GM12891 (cell line): ENCODE measurements around the gene PLEKHO1.

Experiments used
- PAX5 ChIP-seq: IDR thresholded peaks from 2 replicates; pipeline ENCODE4 v1.6.1; 2011; ENCODE audit warnings: low read length, moderate library complexity, mild to moderate bottlenecking; ENCODE audit not compliant: insufficient read depth, severe bottlenecking
- POLR2A ChIP-seq: IDR thresholded peaks from 2 replicates; pipeline ENCODE4 v1.6.1; 2011; ENCODE audit warnings: low read depth, low read length, control low read depth
- POLR2AphosphoS5 ChIP-seq: IDR thresholded peaks from 2 replicates; pipeline ENCODE4 v1.6.1; 2011; ENCODE audit warnings: low read depth, low read length, control low read depth
- POU2F2 ChIP-seq: IDR thresholded peaks from 2 replicates; pipeline ENCODE4 v1.6.1; 2011; ENCODE audit warnings: low read depth, mild to moderate bottlenecking, control low read depth, low read length, moderate library complexity
- SPI1 ChIP-seq: IDR thresholded peaks from 2 replicates; pipeline ENCODE4 v1.6.1; 2011; ENCODE audit warnings: low read depth, low read length, control low read depth
- TAF1 ChIP-seq: IDR thresholded peaks from 2 replicates; pipeline ENCODE4 v1.6.1; 2011; ENCODE audit warnings: low read depth, low read length, control low read depth

- TF ChIP-seq POLR2A (no peak), POLR2AphosphoS5 (0 out of 2 replicates have a peak, but pooled peaks have one; percentile 13), TAF1 (peak; percentile 49; the same call in 1 of the 2 replicates), SPI1 (no peak), PAX5 (no peak), POU2F2 (no peak)
Observed at GRCh38 chr1:150150133-150151021, 661 bp downstream of the PLEKHO1 start.
